Suprapubic skin (tissue), 3 donors: ENCODE data around the gene CIBAR2.

Experiments
- CTCF ChIP-seq, 2 donors: fragments of 200-600 bp in 1 of 2; fragments of 450-650 bp in 1 of 2; sonication (generic) in 1 of 2; IDR thresholded peaks; one replicate each; pipeline ENCODE4 v1.5.1; 2016 to 2019; ENCODE audit warnings: antibody characterized with exemption in 2 of 2, mild to moderate bottlenecking in 1 of 2, moderate library complexity in 1 of 2
- POLR2A ChIP-seq, 2 donors: fragments of 450-650 bp; IDR thresholded peaks; one replicate each; pipeline ENCODE4 v1.6.1; 2017; ENCODE audit warnings: antibody characterized with exemption in 2 of 2, mild to moderate bottlenecking in 2 of 2, moderate library complexity in 2 of 2

GRCh38 chr16:85127379-85127723, 15.1 kb upstream of the CIBAR2 start:
- TF ChIP-seq CTCF (IDR thresholded peaks at IDR 0.05) (no peak), POLR2A (IDR thresholded peaks at IDR 0.05) (no peak)
